ENCODE data around the gene EML4. TPM values are rescaled to one million over a fixed set of nuclear protein-coding genes. Genes with fewer than 3 reads are reported as not detected.

Gene EML4
- total and polyA plus RNA-seq, 9 of the 15 experiments (the other 6 are each of a cell fraction or from before 2014, with no cell fraction given): 14.7 to 48.3 (median 36.5) TPM

DNA sequence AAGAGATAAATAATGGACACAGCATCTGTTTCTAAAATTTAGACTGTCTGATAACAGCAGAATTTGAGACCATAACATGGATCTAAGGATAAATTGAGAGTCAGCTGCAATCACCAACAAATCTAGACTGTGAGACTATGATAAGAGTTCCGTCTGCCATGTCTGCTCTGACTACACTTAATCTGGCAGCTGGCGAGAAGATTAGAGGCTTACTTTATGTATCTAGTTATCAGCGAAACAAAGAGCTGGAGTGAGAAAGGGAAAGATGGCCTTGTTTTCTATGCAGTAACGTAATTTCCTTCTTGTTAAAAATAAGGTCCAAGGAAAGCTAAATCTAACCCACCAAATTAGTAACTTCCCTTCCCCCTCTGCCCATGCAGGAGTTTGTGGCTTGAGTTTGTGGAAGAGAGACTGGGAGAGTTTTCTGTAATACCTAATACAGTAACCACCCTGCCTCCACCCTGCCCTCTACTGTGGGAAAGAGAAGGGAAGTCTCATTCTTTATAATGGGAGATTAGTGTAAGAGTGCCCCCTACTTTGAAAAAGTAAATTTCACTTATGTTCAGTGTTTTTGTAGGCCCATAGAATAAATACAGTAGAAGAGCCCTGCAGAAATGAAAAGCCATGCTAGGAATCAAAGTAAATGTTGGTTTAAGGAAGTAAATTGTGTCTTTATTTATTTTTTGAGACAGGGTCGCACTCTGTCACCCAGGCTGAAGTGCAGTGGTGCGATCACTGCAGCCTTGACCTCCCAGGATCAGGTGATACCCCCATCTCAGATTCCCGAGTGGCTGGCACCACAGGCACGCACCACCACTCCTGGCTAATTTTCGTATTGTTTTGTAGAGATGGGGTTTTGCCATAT is 27.5 kb downstream of the EML4 start (continued):
- TF ChIP-seq, protein P1, sequence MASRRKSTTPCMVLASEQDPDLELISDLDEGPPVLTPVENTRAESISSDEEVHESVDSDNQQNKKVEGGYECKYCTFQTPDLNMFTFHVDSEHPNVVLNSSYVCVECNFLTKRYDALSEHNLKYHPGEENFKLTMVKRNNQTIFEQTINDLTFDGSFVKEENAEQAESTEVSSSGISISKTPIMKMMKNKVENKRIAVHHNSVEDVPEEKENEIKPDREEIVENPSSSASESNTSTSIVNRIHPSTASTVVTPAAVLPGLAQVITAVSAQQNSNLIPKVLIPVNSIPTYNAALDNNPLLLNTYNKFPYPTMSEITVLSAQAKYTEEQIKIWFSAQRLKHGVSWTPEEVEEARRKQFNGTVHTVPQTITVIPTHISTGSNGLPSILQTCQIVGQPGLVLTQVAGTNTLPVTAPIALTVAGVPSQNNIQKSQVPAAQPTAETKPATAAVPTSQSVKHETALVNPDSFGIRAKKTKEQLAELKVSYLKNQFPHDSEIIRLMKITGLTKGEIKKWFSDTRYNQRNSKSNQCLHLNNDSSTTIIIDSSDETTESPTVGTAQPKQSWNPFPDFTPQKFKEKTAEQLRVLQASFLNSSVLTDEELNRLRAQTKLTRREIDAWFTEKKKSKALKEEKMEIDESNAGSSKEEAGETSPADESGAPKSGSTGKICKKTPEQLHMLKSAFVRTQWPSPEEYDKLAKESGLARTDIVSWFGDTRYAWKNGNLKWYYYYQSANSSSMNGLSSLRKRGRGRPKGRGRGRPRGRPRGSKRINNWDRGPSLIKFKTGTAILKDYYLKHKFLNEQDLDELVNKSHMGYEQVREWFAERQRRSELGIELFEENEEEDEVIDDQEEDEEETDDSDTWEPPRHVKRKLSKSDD (conservative IDR thresholded peaks at IDR 0.05; ENCODE audit: low read length): no peak
- peak; percentile 81; the same call in 1 of the 2 replicates for TF ChIP-seq POLR2AphosphoS5 (IDR thresholded peaks at IDR 0.05; ENCODE audit: control insufficient read depth, insufficient read depth, low read depth, low read length)
- TF ChIP-seq, protein P2, sequence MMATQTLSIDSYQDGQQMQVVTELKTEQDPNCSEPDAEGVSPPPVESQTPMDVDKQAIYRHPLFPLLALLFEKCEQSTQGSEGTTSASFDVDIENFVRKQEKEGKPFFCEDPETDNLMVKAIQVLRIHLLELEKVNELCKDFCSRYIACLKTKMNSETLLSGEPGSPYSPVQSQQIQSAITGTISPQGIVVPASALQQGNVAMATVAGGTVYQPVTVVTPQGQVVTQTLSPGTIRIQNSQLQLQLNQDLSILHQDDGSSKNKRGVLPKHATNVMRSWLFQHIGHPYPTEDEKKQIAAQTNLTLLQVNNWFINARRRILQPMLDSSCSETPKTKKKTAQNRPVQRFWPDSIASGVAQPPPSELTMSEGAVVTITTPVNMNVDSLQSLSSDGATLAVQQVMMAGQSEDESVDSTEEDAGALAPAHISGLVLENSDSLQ (IDR thresholded peaks at IDR 0.05): no peak; the same call in 1 of the 2 replicates
- no peak for TF ChIP-seq SMARCA5 (IDR thresholded peaks at IDR 0.05)
- no peak for TF ChIP-seq POLR2G (IDR thresholded peaks at IDR 0.05; ENCODE audit: low read depth, low read length)
- no peak for TF ChIP-seq PHTF2 (CRISPR knock-in tag; IDR thresholded peaks at IDR 0.05)
- TF ChIP-seq, protein P3, sequence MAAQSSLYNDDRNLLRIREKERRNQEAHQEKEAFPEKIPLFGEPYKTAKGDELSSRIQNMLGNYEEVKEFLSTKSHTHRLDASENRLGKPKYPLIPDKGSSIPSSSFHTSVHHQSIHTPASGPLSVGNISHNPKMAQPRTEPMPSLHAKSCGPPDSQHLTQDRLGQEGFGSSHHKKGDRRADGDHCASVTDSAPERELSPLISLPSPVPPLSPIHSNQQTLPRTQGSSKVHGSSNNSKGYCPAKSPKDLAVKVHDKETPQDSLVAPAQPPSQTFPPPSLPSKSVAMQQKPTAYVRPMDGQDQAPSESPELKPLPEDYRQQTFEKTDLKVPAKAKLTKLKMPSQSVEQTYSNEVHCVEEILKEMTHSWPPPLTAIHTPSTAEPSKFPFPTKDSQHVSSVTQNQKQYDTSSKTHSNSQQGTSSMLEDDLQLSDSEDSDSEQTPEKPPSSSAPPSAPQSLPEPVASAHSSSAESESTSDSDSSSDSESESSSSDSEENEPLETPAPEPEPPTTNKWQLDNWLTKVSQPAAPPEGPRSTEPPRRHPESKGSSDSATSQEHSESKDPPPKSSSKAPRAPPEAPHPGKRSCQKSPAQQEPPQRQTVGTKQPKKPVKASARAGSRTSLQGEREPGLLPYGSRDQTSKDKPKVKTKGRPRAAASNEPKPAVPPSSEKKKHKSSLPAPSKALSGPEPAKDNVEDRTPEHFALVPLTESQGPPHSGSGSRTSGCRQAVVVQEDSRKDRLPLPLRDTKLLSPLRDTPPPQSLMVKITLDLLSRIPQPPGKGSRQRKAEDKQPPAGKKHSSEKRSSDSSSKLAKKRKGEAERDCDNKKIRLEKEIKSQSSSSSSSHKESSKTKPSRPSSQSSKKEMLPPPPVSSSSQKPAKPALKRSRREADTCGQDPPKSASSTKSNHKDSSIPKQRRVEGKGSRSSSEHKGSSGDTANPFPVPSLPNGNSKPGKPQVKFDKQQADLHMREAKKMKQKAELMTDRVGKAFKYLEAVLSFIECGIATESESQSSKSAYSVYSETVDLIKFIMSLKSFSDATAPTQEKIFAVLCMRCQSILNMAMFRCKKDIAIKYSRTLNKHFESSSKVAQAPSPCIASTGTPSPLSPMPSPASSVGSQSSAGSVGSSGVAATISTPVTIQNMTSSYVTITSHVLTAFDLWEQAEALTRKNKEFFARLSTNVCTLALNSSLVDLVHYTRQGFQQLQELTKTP (IDR thresholded peaks at IDR 0.05; ENCODE audit: low read depth in 1 of 2, partially characterized antibody in 2 of 2): peak in 1 of 2 experiments; percentile 85
- TF ChIP-seq, protein P4, sequence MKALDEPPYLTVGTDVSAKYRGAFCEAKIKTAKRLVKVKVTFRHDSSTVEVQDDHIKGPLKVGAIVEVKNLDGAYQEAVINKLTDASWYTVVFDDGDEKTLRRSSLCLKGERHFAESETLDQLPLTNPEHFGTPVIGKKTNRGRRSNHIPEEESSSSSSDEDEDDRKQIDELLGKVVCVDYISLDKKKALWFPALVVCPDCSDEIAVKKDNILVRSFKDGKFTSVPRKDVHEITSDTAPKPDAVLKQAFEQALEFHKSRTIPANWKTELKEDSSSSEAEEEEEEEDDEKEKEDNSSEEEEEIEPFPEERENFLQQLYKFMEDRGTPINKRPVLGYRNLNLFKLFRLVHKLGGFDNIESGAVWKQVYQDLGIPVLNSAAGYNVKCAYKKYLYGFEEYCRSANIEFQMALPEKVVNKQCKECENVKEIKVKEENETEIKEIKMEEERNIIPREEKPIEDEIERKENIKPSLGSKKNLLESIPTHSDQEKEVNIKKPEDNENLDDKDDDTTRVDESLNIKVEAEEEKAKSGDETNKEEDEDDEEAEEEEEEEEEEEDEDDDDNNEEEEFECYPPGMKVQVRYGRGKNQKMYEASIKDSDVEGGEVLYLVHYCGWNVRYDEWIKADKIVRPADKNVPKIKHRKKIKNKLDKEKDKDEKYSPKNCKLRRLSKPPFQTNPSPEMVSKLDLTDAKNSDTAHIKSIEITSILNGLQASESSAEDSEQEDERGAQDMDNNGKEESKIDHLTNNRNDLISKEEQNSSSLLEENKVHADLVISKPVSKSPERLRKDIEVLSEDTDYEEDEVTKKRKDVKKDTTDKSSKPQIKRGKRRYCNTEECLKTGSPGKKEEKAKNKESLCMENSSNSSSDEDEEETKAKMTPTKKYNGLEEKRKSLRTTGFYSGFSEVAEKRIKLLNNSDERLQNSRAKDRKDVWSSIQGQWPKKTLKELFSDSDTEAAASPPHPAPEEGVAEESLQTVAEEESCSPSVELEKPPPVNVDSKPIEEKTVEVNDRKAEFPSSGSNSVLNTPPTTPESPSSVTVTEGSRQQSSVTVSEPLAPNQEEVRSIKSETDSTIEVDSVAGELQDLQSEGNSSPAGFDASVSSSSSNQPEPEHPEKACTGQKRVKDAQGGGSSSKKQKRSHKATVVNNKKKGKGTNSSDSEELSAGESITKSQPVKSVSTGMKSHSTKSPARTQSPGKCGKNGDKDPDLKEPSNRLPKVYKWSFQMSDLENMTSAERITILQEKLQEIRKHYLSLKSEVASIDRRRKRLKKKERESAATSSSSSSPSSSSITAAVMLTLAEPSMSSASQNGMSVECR (CRISPR knock-in tag; IDR thresholded peaks at IDR 0.05): no peak
- no peak for TF ChIP-seq FOXA1 (IDR thresholded peaks at IDR 0.05; ENCODE audit: borderline replicate concordance)
- no peak for TF ChIP-seq ZNF184 (CRISPR knock-in tag; IDR thresholded peaks at IDR 0.05)
- peak; percentile 87 for TF ChIP-seq ZNF644 (tag; IDR thresholded peaks at IDR 0.05; ENCODE audit: low read depth)
- no peak for TF ChIP-seq FOXJ3 (CRISPR knock-in tag; IDR thresholded peaks at IDR 0.05)
- TF ChIP-seq TARDBP (IDR thresholded peaks at IDR 0.05): no peak
- TF ChIP-seq ZNF217 (CRISPR knock-in tag; IDR thresholded peaks at IDR 0.05): no peak
- no peak for TF ChIP-seq BRD9 (IDR thresholded peaks at IDR 0.05; ENCODE audit: low read depth, partially characterized antibody)
